ENCODE results near the gene ETV3.

- TF ChIP-seq, protein P1, sequence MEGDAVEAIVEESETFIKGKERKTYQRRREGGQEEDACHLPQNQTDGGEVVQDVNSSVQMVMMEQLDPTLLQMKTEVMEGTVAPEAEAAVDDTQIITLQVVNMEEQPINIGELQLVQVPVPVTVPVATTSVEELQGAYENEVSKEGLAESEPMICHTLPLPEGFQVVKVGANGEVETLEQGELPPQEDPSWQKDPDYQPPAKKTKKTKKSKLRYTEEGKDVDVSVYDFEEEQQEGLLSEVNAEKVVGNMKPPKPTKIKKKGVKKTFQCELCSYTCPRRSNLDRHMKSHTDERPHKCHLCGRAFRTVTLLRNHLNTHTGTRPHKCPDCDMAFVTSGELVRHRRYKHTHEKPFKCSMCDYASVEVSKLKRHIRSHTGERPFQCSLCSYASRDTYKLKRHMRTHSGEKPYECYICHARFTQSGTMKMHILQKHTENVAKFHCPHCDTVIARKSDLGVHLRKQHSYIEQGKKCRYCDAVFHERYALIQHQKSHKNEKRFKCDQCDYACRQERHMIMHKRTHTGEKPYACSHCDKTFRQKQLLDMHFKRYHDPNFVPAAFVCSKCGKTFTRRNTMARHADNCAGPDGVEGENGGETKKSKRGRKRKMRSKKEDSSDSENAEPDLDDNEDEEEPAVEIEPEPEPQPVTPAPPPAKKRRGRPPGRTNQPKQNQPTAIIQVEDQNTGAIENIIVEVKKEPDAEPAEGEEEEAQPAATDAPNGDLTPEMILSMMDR (conservative IDR thresholded peaks at IDR 0.05; ENCODE audit: low read length), result no peak
- no peak for TF ChIP-seq EZH2phosphoT487 (IDR thresholded peaks at IDR 0.05; ENCODE audit: borderline replicate concordance, low read depth, low read length)
These were observed 24.6 kb downstream of the ETV3 start for GRCh38 chr1:157113631-157114030.
